Neural cell (in vitro differentiated cells): ENCODE measurements around the gene PROSER1. TPM values are rescaled to one million over a fixed set of nuclear protein-coding genes. Genes with fewer than 3 reads are reported as not detected.

ENCODE experiments used
- H2AFZ ChIP-seq: fragments of 200-600, 300-800 bp; sonication (generic), shearing (Covaris generic); 2 replicates; pipeline ENCODE4 v1.6.0; 2014; ENCODE audit warnings: low read depth, mild to moderate bottlenecking, antibody characterized with exemption, low read length, moderate library complexity
- H3F3A ChIP-seq: fragments of 200-600 bp; shearing (Covaris generic); 2 replicates; pipeline ENCODE4 v1.6.1; 2016; ENCODE audit warnings: mild to moderate bottlenecking, moderate library complexity, mixed read lengths, antibody characterized with exemption, low read length; ENCODE audit not compliant: insufficient read depth, poor library complexity, severe bottlenecking
- H3K27ac ChIP-seq: fragments of 200-600, 300-800 bp; sonication (generic), shearing (Covaris generic); 2 replicates; pipeline ENCODE4 v1.5.1; 2014; ENCODE audit warnings: mild to moderate bottlenecking, low read length, moderate library complexity
- H3K27me3 ChIP-seq: fragments of 300-800, 200-600 bp; sonication (generic), shearing (Covaris generic); 2 replicates; pipeline ENCODE4 v1.6.0; 2014; ENCODE audit warnings: mild to moderate bottlenecking, low read depth, low read length, moderate library complexity; ENCODE audit not compliant: insufficient read depth
- H3K36me3 ChIP-seq: fragments of 300-800, 200-600 bp; sonication (generic), shearing (Covaris generic); 2 replicates; pipeline ENCODE4 v1.5.1; 2014; ENCODE audit warnings: mild to moderate bottlenecking, antibody characterized with exemption, low read length, moderate library complexity; ENCODE audit not compliant: insufficient read depth
- H3K4me2 ChIP-seq: fragments of 300-800, 200-600 bp; sonication (generic), shearing (Covaris generic); 2 replicates; pipeline ENCODE4 v1.6.0; 2014; ENCODE audit warnings: mild to moderate bottlenecking, low read length
- H3K4me3 ChIP-seq: fragments of 300-800, 200-600 bp; sonication (generic), shearing (Covaris generic); 2 replicates; pipeline ENCODE4 v1.5.1; 2014; ENCODE audit warnings: mild to moderate bottlenecking, low read length, moderate library complexity
- H3K79me2 ChIP-seq: fragments of 200-600 bp; shearing (Covaris generic); replicated peaks from 2 replicates; pipeline ENCODE4 v1.6.0; 2014; ENCODE audit warnings: mild to moderate bottlenecking, low read length, moderate library complexity; ENCODE audit not compliant: insufficient read depth
- H3K9ac ChIP-seq: fragments of 300-800, 200-600 bp; sonication (generic), shearing (Covaris generic); 2 replicates; pipeline ENCODE4 v1.6.1; 2016; ENCODE audit warnings: mild to moderate bottlenecking, low read length, mixed read lengths
- H3K9me2 ChIP-seq: fragments of 200-600 bp; shearing (Covaris generic); 2 replicates; pipeline ENCODE4 v1.6.1; 2016; ENCODE audit warnings: mild to moderate bottlenecking, low read length, mixed read lengths; ENCODE audit not compliant: insufficient read depth
- H3K9me3 ChIP-seq: fragments of 200-600, 300-800 bp; sonication (generic), shearing (Covaris generic); 2 replicates; pipeline ENCODE4 v1.6.1; 2016; ENCODE audit warnings: mild to moderate bottlenecking, mixed run types, low read length, moderate library complexity, mixed read lengths
- H4K20me1 ChIP-seq: fragments of 200-600 bp; shearing (Covaris generic); 2 replicates; pipeline ENCODE4 v1.6.1; 2016; ENCODE audit warnings: mild to moderate bottlenecking, mixed run types; ENCODE audit not compliant: insufficient read depth
- EP300 ChIP-seq: fragments of 450-650 bp; conservative IDR thresholded peaks from 2 replicates; pipeline ENCODE4 v1.6.1; 2014; ENCODE audit warnings: antibody characterized with exemption, mild to moderate bottlenecking, moderate library complexity; ENCODE audit not compliant: poor library complexity, severe bottlenecking
- EZH2 ChIP-seq: fragments of 200-600, 300-800 bp; shearing (Covaris generic), sonication (generic); IDR thresholded peaks from 2 replicates; pipeline ENCODE4 v1.6.1; 2014; ENCODE audit warnings: antibody characterized with exemption, low read length, borderline replicate concordance, mild to moderate bottlenecking; ENCODE audit not compliant: insufficient read depth, poor library complexity, severe bottlenecking
- MXI1 ChIP-seq: fragments of 450-650 bp; conservative IDR thresholded peaks from 2 replicates; pipeline ENCODE4 v1.6.1; 2014; ENCODE audit warnings: antibody characterized with exemption, mild to moderate bottlenecking; ENCODE audit not compliant: poor library complexity, severe bottlenecking
- POLR2AphosphoS5 ChIP-seq: IDR thresholded peaks from 2 replicates; pipeline ENCODE4 v1.6.1; 2012
- RAD21 ChIP-seq: fragments of 450-650 bp; conservative IDR thresholded peaks from 2 replicates; pipeline ENCODE4 v1.6.1; 2014; ENCODE audit warnings: antibody characterized with exemption, mild to moderate bottlenecking, moderate library complexity
- SMC3 ChIP-seq: fragments of 450-650 bp; conservative IDR thresholded peaks from 2 replicates; pipeline ENCODE4 v1.6.1; 2014; ENCODE audit warnings: antibody characterized with exemption, mild to moderate bottlenecking, moderate library complexity; ENCODE audit not compliant: poor library complexity
- TAF1 ChIP-seq: IDR thresholded peaks from 2 replicates; pipeline ENCODE4 v1.6.1; 2012; ENCODE audit warnings: low read depth
- polyA plus RNA-seq: library from polyadenylated mRNA; depleted of rRNA; stranded (reverse); fragments of >200 nt; gene quantifications from 2 replicates; pipeline ENCODE4 v1.2.3, GENCODE V29; 2014
- TF ChIP-seq, protein P1 (sequence below): fragments of 450-650 bp; IDR thresholded peaks from 2 replicates; pipeline ENCODE4 v1.5.1; 2014; ENCODE audit warnings: antibody characterized with exemption, mild to moderate bottlenecking, moderate library complexity; ENCODE audit not compliant: poor library complexity, severe bottlenecking
- TF ChIP-seq, protein P2 (sequence below): IDR thresholded peaks from 2 replicates; pipeline ENCODE4 v1.6.1; 2012; ENCODE audit warnings: borderline replicate concordance

The PROSER1 gene
- polyA plus RNA-seq, 1 donor from 2014 or later: 28.2 TPM

DNA sequence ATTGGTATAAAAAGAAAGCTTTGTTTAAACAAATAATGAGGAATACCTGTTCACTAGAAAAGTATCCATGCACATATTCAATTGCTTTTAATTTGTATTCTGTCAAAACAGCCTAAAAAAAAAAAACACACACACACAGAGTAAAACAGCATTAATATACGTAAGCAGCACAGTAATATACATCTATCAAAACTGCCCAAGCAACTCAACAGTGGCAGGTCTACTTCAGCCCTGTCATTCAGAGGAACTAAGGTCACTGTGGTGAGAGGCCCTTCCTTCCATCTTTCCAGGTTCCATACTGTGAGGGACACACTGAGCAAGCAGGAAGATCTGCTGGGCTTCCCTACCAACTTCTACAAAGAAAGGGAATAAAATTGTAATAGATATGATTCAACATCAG, 3.8 kb downstream of the PROSER1 start:
- H3K9me2 ChIP-seq: no peaks in the 10 kb centered on the region
- peaks cover 70% of the 10 kb centered on the region for H3K79me2 ChIP-seq
- H4K20me1 ChIP-seq: no peaks in the 10 kb centered on the region
- H2AFZ ChIP-seq: no peak overlapping the region
- H3K27me3 ChIP-seq: no peaks in the 10 kb centered on the region
- no peaks in the 10 kb centered on the region for H3K9me3 ChIP-seq
- H3K9ac ChIP-seq: no peak overlapping the region
- H3K27ac ChIP-seq: no peak overlapping the region
- no peaks in the 10 kb centered on the region for H3F3A ChIP-seq
- TF ChIP-seq EP300: no peak
- TF ChIP-seq SMC3: no peak
- H3K36me3 ChIP-seq: no peaks in the 10 kb centered on the region
- H3K4me3 ChIP-seq: peak overlapping the region; percentile 73
- H3K4me2 ChIP-seq: peak overlapping the region; percentile 60

DNA sequence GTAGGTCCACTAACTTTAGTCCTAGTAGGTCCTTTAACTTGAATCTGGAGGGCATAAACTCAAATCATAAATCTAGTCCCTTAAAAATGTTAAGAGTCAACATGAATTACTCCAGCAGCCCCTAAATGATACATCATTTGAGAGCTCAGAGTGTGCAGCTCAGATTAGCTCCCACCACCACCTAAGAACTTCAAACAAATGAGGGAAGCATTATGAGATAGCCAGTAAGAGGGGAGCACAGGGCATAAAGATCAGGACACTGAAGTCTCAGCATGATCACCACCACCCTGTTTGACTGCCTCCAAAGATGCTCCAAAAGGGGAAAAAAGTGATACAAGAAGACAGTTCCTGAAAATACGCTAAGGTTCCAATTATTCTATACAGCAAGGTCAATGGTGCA, 5.7 kb downstream of the PROSER1 start:
- Histone ChIP-seq H3K36me3 (peaks cover 1% of the 10 kb centered on the region), H3K9me3 (no peaks in the 10 kb centered on the region), H3F3A (no peaks in the 10 kb centered on the region), H3K4me2 (no peak overlapping the region), H2AFZ (no peak overlapping the region), H3K27me3 (no peaks in the 10 kb centered on the region), H4K20me1 (no peaks in the 10 kb centered on the region), H3K79me2 (peaks cover 59% of the 10 kb centered on the region), H3K9me2 (no peaks in the 10 kb centered on the region), H3K4me3 (no peak overlapping the region), H3K9ac (no peak overlapping the region), H3K27ac (no peak overlapping the region)
- TF ChIP-seq RAD21 (no peak), EZH2 (no peak), SMC3 (no peak)

DNA sequence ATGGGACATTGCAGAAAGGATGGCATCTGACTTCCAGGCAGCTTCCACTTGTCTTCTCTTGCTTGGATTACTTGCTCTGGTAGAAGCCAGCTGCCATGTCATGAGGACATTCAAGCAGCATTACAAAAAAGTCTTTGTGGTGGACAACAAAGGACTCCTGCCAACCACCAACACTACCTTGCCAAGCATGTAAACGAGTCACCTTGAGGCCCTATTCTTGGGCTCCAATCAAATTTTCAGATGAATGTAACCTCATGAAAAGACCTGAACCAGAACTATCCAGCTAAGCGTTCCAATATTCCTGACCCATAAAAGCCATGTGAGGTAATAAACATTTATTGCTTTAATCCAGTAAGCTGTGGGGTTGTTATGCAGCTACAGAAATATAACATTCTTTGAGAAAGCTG, 12.5 kb downstream of the PROSER1 start:
- Histone ChIP-seq H3K4me2 (no peak overlapping the region), H2AFZ (no peak overlapping the region), H3K27ac (no peak overlapping the region), H3K79me2 (no peaks in the 10 kb centered on the region), H3K9ac (no peak overlapping the region), H3K36me3 (peaks cover 11% of the 10 kb centered on the region), H3K4me3 (no peak overlapping the region), H3K9me2 (no peaks in the 10 kb centered on the region), H3F3A (no peaks in the 10 kb centered on the region), H3K9me3 (no peaks in the 10 kb centered on the region), H4K20me1 (no peaks in the 10 kb centered on the region), H3K27me3 (no peaks in the 10 kb centered on the region)
- no peak for TF ChIP-seq RAD21
- no peak for TF ChIP-seq EP300
- no peak for TF ChIP-seq SMC3
- TF ChIP-seq, protein P1, sequence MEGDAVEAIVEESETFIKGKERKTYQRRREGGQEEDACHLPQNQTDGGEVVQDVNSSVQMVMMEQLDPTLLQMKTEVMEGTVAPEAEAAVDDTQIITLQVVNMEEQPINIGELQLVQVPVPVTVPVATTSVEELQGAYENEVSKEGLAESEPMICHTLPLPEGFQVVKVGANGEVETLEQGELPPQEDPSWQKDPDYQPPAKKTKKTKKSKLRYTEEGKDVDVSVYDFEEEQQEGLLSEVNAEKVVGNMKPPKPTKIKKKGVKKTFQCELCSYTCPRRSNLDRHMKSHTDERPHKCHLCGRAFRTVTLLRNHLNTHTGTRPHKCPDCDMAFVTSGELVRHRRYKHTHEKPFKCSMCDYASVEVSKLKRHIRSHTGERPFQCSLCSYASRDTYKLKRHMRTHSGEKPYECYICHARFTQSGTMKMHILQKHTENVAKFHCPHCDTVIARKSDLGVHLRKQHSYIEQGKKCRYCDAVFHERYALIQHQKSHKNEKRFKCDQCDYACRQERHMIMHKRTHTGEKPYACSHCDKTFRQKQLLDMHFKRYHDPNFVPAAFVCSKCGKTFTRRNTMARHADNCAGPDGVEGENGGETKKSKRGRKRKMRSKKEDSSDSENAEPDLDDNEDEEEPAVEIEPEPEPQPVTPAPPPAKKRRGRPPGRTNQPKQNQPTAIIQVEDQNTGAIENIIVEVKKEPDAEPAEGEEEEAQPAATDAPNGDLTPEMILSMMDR: no peak
- TF ChIP-seq, protein P2, sequence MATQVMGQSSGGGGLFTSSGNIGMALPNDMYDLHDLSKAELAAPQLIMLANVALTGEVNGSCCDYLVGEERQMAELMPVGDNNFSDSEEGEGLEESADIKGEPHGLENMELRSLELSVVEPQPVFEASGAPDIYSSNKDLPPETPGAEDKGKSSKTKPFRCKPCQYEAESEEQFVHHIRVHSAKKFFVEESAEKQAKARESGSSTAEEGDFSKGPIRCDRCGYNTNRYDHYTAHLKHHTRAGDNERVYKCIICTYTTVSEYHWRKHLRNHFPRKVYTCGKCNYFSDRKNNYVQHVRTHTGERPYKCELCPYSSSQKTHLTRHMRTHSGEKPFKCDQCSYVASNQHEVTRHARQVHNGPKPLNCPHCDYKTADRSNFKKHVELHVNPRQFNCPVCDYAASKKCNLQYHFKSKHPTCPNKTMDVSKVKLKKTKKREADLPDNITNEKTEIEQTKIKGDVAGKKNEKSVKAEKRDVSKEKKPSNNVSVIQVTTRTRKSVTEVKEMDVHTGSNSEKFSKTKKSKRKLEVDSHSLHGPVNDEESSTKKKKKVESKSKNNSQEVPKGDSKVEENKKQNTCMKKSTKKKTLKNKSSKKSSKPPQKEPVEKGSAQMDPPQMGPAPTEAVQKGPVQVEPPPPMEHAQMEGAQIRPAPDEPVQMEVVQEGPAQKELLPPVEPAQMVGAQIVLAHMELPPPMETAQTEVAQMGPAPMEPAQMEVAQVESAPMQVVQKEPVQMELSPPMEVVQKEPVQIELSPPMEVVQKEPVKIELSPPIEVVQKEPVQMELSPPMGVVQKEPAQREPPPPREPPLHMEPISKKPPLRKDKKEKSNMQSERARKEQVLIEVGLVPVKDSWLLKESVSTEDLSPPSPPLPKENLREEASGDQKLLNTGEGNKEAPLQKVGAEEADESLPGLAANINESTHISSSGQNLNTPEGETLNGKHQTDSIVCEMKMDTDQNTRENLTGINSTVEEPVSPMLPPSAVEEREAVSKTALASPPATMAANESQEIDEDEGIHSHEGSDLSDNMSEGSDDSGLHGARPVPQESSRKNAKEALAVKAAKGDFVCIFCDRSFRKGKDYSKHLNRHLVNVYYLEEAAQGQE: no peak
- TF ChIP-seq TAF1: no peak
- no peak for TF ChIP-seq MXI1
- no peak for TF ChIP-seq POLR2AphosphoS5
- TF ChIP-seq EZH2: no peak
